Prostate gland (tissue), 2 donors: ENCODE results near the gene CCDC146.
"Not testable (repeated sequence)": the region's sequence is repeated elsewhere in the genome, so short reads cannot be mapped to it uniquely, and the experiment has no call there.

Source experiments
- CTCF ChIP-seq, 4 experiments: fragments of 200-600 bp in 2 of 4; fragments of 450-650 bp in 2 of 4; sonication (generic) in 2 of 4; IDR thresholded peaks; 1 replicate in 3 of 4; 2 replicates in 1 of 4; pipeline ENCODE4 v1.5.1; 2016 to 2019; ENCODE audit warnings: antibody characterized with exemption in 4 of 4, mild to moderate bottlenecking in 2 of 4, moderate library complexity in 2 of 4
- POLR2AphosphoS5 ChIP-seq: sonication (generic); formaldehyde crosslinking; IDR thresholded peaks from one replicate; pipeline ENCODE4 v1.6.1; 2017; ENCODE audit warnings: antibody characterized with exemption

- TF ChIP-seq CTCF (IDR thresholded peaks at IDR 0.05); POLR2AphosphoS5: not testable (repeated sequence)
Measured at GRCh38 chr7:77154917-77155464, 32.6 kb downstream of the CCDC146 start.
